Dedifferentiated amniotic fluid mesenchymal stem cell (primary cell): Measurements from ENCODE around the gene HLA-DRA.

Source experiments
- DNase-seq: peaks from one replicate; pipeline ENCODE4 v3.0.0-alpha.2; 2016; ENCODE audit errors: extremely low spot score

The HLA-DRA gene

DNA sequence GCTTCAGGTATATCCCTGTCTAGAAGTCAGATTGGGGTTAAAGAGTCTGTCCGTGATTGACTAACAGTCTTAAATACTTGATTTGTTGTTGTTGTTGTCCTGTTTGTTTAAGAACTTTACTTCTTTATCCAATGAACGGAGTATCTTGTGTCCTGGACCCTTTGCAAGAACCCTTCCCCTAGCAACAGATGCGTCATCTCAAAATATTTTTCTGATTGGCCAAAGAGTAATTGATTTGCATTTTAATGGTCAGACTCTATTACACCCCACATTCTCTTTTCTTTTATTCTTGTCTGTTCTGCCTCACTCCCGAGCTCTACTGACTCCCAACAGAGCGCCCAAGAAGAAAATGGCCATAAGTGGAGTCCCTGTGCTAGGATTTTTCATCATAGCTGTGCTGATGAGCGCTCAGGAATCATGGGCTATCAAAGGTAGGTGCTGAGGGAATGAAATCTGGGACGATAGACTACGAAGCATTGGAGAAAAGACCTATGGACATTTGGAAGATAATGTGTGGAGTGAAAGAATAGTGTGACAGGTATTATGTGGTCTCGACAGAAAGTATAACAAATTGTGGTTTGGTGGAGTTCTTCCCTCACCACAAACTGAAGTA, at the start of gene HLA-DRA:
Gene HLA-DRA (plus strand): TSS at position 286 of the 613 bp plus-strand sequence. CDS start 64 bp downstream, at position 350.
- peak; percentile 18 for DNase-seq

- no peak for DNase-seq
Measured at GRCh38 chr6:32391505-32391904, 48.2 kb upstream of the HLA-DRA start.

- DNase-seq = no peak
Measured at GRCh38 chr6:32393665-32394420, 45.8 kb upstream of the HLA-DRA start.

GRCh38 chr6:32396028-32396427, 43.7 kb upstream of the HLA-DRA start:
- DNase-seq = no peak

GRCh38 chr6:32397252-32397920, 42.3 kb upstream of the HLA-DRA start:
- no peak for DNase-seq

GRCh38 chr6:32401284-32401963, 38.3 kb upstream of the HLA-DRA start:
- DNase-seq = no peak

DNA sequence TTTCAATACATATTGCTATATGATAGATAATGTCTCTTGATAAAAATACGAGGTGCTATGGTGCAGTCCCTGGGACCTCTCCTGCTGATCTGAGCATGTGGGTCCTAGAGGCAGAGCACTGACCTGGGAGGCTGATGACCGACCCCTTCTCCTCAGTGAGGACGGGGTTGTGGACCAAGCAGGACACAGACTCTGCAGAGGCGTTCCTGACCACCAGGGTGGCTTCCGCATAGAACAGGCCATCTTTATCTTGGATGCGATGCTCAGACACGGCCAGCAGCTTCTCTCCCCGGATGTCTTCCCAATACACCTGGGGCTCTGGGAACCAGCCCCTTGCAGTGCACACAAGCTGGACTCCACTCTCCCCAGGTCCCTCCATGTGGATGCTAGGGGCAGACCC, 36.9 kb upstream of the HLA-DRA start:
- no peak for DNase-seq

GRCh38 chr6:32405656-32406055, 34.0 kb upstream of the HLA-DRA start:
- DNase-seq = no peak

- DNase-seq = no peak
Measured at GRCh38 chr6:32406197-32406596, 33.5 kb upstream of the HLA-DRA start.

- DNase-seq = no peak
Measured at GRCh38 chr6:32406857-32407256, 32.8 kb upstream of the HLA-DRA start, which contains the start of gene BTNL2. Gene BTNL2, minus strand, starts transcription at chr6:32407181. Its CDS starts 58 bp downstream, at chr6:32407123.

- DNase-seq = no peak
Measured at GRCh38 chr6:32410906-32411305, 28.8 kb upstream of the HLA-DRA start.

- no peak for DNase-seq
Measured at GRCh38 chr6:32411566-32412327, 27.9 kb upstream of the HLA-DRA start.

GRCh38 chr6:32413427-32414047, 26.1 kb upstream of the HLA-DRA start:
- DNase-seq = peak; percentile 62

DNA sequence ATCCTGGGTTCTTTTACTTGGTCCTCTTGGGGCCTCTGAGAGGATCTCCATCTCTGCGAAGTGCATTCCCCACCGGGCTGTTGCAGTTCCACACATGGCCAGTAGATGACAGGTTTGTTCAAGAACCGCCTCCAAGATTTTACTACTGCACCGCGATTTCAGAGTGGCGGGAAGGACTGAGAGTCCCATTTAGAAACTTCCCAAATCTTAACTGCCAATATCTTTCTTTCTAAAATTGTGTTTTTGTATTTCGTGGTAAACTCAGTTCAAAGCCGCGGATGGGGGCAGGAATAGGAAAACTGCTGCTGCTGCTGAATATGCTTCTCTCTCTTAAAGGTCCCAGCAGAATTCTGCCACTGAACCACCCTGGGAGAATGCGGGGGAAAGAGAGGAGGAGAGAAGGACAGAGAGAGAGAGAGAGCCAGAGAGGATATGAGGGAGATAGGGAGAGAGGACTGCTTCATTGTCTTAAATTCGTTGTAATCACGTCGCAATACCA, 24.1 kb upstream of the HLA-DRA start:
- peak; percentile 68 for DNase-seq

DNA sequence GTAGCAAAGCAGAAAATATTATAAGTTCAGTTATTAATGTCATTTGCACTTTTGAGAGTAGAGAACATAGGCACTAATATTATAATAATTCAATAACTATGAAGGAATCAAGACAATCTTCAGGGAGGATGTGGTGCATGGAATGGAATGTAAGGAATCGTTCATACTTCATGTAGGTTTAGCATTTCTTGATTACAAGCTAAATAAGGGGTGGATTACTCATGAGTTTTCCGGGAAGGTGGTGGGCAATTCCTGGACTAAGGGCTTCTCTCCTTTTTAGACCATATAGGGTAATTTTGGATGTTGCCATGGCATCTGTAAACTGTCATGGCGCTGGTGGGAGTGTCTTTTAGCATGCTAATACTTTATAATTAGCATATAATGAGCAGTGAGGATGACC, 23.7 kb upstream of the HLA-DRA start:
- DNase-seq = no peak

GRCh38 chr6:32424589-32425300, 14.9 kb upstream of the HLA-DRA start:
- DNase-seq = no peak

DNA sequence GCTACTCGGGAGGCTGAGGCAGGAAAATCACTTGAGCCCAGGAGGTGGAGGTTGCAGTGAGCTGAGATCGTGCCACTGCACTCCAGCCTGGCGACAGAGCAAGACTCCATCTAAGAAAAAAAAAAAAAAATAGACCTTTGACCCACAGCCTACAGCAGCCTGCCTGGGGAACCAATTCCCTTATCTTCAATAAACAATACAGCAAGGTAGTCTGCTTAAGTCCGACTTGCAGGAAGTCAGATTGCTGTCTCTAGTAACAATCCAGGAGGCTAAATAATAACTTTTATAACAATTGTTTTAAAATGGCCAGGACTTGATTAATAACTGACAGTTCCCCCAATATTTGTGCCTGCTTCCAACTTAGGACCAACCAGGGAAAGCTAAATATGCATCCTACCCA, 13.3 kb upstream of the HLA-DRA start:
- no peak for DNase-seq

- no peak for DNase-seq
Measured at GRCh38 chr6:32427218-32427617, 12.5 kb upstream of the HLA-DRA start.

GRCh38 chr6:32427934-32428474, 11.7 kb upstream of the HLA-DRA start:
- no peak for DNase-seq

DNA sequence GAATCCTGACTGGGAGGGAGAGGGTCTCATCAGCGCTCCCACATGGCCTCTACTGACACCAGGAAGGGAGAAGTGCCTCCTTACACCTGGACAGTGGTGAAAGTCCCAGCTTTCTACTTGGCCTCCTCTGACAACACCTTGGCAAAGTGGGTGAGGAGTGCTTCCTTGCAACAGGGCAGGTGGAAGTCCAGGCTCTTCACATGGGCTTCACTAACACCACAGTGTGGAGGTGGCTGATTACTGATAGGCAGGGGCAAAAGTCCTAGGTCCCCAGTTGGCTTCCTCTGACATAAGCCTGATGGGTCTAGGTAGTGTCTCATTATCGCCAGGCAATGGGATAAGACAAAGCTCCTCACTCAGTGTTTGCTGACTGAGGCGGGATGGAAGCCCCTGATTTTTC, 9.5 kb upstream of the HLA-DRA start:
- no peak for DNase-seq
